HepG2 (cell line): ENCODE measurements around the gene LIF. TPM values are rescaled to one million over a fixed set of nuclear protein-coding genes. Genes with fewer than 3 reads are reported as not detected.

Source experiments
- ARID2 ChIP-seq: sonication (generic); formaldehyde crosslinking; IDR thresholded peaks from 2 replicates; pipeline ENCODE4 v1.8.1; 2022; ENCODE audit warnings: mild to moderate bottlenecking, missing genetic modification reagents, borderline replicate concordance
- BRCA1 ChIP-seq: sonication (generic); formaldehyde crosslinking; IDR thresholded peaks from 2 replicates; pipeline ENCODE4 v1.4.0; 2020; ENCODE audit warnings: missing genetic modification reagents
- EHMT2 ChIP-seq: fragments of 200-600 bp; sonication (generic); IDR thresholded peaks from 2 replicates; pipeline ENCODE4 v1.7.0; 2017; ENCODE audit warnings: antibody characterized with exemption, low read depth, low read length, borderline replicate concordance
- ELF3 ChIP-seq: IDR thresholded peaks from 2 replicates; pipeline ENCODE4 v1.6.1; 2016; ENCODE audit warnings: missing genetic modification reagents, missing compliant biosample characterization
- ETV5 ChIP-seq: IDR thresholded peaks from 2 replicates; pipeline ENCODE4 v1.6.1; 2018; ENCODE audit warnings: missing biosample characterization, missing genetic modification reagents, inconsistent platforms, borderline replicate concordance
- ETV6 ChIP-seq: sonication (generic); formaldehyde crosslinking; conservative IDR thresholded peaks from 2 replicates; pipeline ENCODE4 v1.4.0; 2020; ENCODE audit warnings: missing genetic modification reagents
- GABPB1 ChIP-seq: IDR thresholded peaks from 2 replicates; pipeline ENCODE4 v1.6.1; 2016; ENCODE audit warnings: mild to moderate bottlenecking, missing genetic modification reagents, moderate library complexity, missing compliant biosample characterization
- GPN1 ChIP-seq: sonication (generic); formaldehyde crosslinking; IDR thresholded peaks from 2 replicates; pipeline ENCODE4 v1.5.1; 2020; ENCODE audit warnings: missing genetic modification reagents, borderline replicate concordance
- NR2F2 ChIP-seq: IDR thresholded peaks from 2 replicates; pipeline ENCODE4 v1.6.1; 2012; ENCODE audit warnings: low read depth, inconsistent platforms, borderline replicate concordance
- NR2F6 ChIP-seq, 2 experiments: IDR thresholded peaks; 2 replicates each; pipeline ENCODE4 v1.6.1; 2016; ENCODE audit warnings: antibody characterized with exemption in 1 of 2, mild to moderate bottlenecking in 1 of 2
- PPARG ChIP-seq: conservative IDR thresholded peaks from 2 replicates; pipeline ENCODE4 v1.6.1; 2016; ENCODE audit warnings: missing biosample characterization, missing genetic modification reagents
- RXRA ChIP-seq: sonication (generic); formaldehyde crosslinking; IDR thresholded peaks from 2 replicates; pipeline ENCODE4 v1.5.1; 2020; ENCODE audit warnings: missing genetic modification reagents
- RXRB ChIP-seq: IDR thresholded peaks from 2 replicates; pipeline ENCODE4 v1.6.1; 2016; ENCODE audit warnings: borderline replicate concordance, missing genetic modification reagents, missing compliant biosample characterization
- SP5 ChIP-seq: IDR thresholded peaks from 2 replicates; pipeline ENCODE4 v1.6.1; 2016; ENCODE audit warnings: low read depth, borderline replicate concordance
- TP53 ChIP-seq: sonication (generic); formaldehyde crosslinking; conservative IDR thresholded peaks from 2 replicates; pipeline ENCODE4 v1.4.0; 2020; ENCODE audit warnings: missing genetic modification reagents
- ZNF20 ChIP-seq: sonication (generic); formaldehyde crosslinking; IDR thresholded peaks from 2 replicates; pipeline ENCODE4 v1.4.0; 2020; ENCODE audit warnings: mild to moderate bottlenecking, moderate library complexity, missing genetic modification reagents
- ZNF335 ChIP-seq: sonication (generic); formaldehyde crosslinking; IDR thresholded peaks from 2 replicates; pipeline ENCODE4 v1.4.0; 2020; ENCODE audit warnings: missing genetic modification reagents
- ZNF562 ChIP-seq: sonication (generic); formaldehyde crosslinking; IDR thresholded peaks from 2 replicates; pipeline ENCODE4 v1.8.0; 2022; ENCODE audit warnings: missing genetic modification reagents, borderline replicate concordance
- ZNF574 ChIP-seq: sonication (generic); formaldehyde crosslinking; IDR thresholded peaks from 2 replicates; pipeline ENCODE4 v1.4.0; 2020; ENCODE audit warnings: missing genetic modification reagents
- polyA plus RNA-seq, 8 experiments: library from polyadenylated mRNA; depleted of rRNA in 3 of 8; stranded (reverse) in 7 of 8; unstranded in 1 of 8; fragments of >200 nt; fragmentation: Illumina TruSeq in 4 of 8; extraction: Trizol in 4 of 8; gene quantifications; 2 replicates each; pipeline versions ENCODE4 v1.2.1 to v1.2.3, GENCODE V29; 2011 to 2016; ENCODE audit warnings: low read depth in 4 of 8, missing spikeins in 1 of 8, mixed read lengths in 1 of 8; ENCODE audit not compliant: insufficient read depth in 1 of 8
- total RNA-seq, 5 experiments: library from RNA; depleted of rRNA; stranded (reverse); fragments of >200 nt; fragmentation: Illumina TruSeq; extraction: Trizol; gene quantifications; 2 replicates each; pipeline ENCODE4 v1.2.3, GENCODE V29; 2016; ENCODE audit warnings: low read depth in 1 of 5
- TF ChIP-seq, protein P1 (sequence below): IDR thresholded peaks from 2 replicates; pipeline ENCODE4 v1.6.1; 2016; ENCODE audit warnings: mild to moderate bottlenecking, missing biosample characterization, missing genetic modification reagents
- TF ChIP-seq, protein P2 (sequence below): fragments of 450-650 bp; IDR thresholded peaks from 2 replicates; pipeline ENCODE4 v1.6.1; 2017
- TF ChIP-seq, protein P3 (sequence below): IDR thresholded peaks from 2 replicates; pipeline ENCODE4 v1.4.0; 2020; ENCODE audit warnings: mild to moderate bottlenecking, missing genetic modification reagents

The LIF gene
- total and polyA plus RNA-seq, 2 of the 13 experiments (the other 11 are each of a cell fraction or from before 2014, with no cell fraction given), result 3.6 to 8.5 TPM

GRCh38 chr22:30245181-30245984 is 1.2 kb downstream of the LIF start (continued):
- TF ChIP-seq ZNF574 (CRISPR knock-in tag) (peak; percentile 23; the same call in 1 of the 2 replicates), ZNF562 (CRISPR knock-in tag) (no peak), RXRA (CRISPR knock-in tag) (peak; percentile 63; the same call in 1 of the 2 replicates), GABPB1 (CRISPR knock-in tag) (peak; percentile 23; the same call in 1 of the 2 replicates), GPN1 (no peak), EHMT2 (no peak), TP53 (CRISPR knock-in tag) (peak; percentile 97), NR2F2 (no peak), ZNF20 (CRISPR knock-in tag) (no peak), BRCA1 (CRISPR knock-in tag) (no peak), SP5 (CRISPR knock-in tag) (peak; percentile 72), ARID2 (CRISPR knock-in tag) (0 out of 2 replicates have a peak, but pooled peaks have one; percentile 32), ELF3 (CRISPR knock-in tag) (0 out of 2 replicates have a peak, but pooled peaks have one; percentile 26), ZNF335 (CRISPR knock-in tag) (peak; percentile 56; the same call in 1 of the 2 replicates), PPARG (peak; percentile 80), ETV5 (peak; percentile 41; the same call in 1 of the 2 replicates), NR2F6 (IDR thresholded peaks at IDR 0.05) (peak; percentile 67), NR2F6 (CRISPR knock-in tag; IDR thresholded peaks at IDR 0.05) (peak; percentile 62), ETV6 (CRISPR knock-in tag) (no peak), RXRB (CRISPR knock-in tag) (peak; percentile 60)
- TF ChIP-seq, protein P1, sequence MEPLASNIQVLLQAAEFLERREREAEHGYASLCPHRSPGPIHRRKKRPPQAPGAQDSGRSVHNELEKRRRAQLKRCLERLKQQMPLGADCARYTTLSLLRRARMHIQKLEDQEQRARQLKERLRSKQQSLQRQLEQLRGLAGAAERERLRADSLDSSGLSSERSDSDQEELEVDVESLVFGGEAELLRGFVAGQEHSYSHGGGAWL, result no peak
- TF ChIP-seq, protein P2, sequence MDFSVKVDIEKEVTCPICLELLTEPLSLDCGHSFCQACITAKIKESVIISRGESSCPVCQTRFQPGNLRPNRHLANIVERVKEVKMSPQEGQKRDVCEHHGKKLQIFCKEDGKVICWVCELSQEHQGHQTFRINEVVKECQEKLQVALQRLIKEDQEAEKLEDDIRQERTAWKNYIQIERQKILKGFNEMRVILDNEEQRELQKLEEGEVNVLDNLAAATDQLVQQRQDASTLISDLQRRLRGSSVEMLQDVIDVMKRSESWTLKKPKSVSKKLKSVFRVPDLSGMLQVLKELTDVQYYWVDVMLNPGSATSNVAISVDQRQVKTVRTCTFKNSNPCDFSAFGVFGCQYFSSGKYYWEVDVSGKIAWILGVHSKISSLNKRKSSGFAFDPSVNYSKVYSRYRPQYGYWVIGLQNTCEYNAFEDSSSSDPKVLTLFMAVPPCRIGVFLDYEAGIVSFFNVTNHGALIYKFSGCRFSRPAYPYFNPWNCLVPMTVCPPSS, result no peak
- TF ChIP-seq, protein P3, sequence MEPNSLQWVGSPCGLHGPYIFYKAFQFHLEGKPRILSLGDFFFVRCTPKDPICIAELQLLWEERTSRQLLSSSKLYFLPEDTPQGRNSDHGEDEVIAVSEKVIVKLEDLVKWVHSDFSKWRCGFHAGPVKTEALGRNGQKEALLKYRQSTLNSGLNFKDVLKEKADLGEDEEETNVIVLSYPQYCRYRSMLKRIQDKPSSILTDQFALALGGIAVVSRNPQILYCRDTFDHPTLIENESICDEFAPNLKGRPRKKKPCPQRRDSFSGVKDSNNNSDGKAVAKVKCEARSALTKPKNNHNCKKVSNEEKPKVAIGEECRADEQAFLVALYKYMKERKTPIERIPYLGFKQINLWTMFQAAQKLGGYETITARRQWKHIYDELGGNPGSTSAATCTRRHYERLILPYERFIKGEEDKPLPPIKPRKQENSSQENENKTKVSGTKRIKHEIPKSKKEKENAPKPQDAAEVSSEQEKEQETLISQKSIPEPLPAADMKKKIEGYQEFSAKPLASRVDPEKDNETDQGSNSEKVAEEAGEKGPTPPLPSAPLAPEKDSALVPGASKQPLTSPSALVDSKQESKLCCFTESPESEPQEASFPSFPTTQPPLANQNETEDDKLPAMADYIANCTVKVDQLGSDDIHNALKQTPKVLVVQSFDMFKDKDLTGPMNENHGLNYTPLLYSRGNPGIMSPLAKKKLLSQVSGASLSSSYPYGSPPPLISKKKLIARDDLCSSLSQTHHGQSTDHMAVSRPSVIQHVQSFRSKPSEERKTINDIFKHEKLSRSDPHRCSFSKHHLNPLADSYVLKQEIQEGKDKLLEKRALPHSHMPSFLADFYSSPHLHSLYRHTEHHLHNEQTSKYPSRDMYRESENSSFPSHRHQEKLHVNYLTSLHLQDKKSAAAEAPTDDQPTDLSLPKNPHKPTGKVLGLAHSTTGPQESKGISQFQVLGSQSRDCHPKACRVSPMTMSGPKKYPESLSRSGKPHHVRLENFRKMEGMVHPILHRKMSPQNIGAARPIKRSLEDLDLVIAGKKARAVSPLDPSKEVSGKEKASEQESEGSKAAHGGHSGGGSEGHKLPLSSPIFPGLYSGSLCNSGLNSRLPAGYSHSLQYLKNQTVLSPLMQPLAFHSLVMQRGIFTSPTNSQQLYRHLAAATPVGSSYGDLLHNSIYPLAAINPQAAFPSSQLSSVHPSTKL (CRISPR knock-in tag), result 0 out of 2 replicates have a peak, but pooled peaks have one; percentile 10
